Mucosa of descending colon (tissue), 3 donors: ENCODE results near the gene FOCAD. TPM values are rescaled to one million over a fixed set of nuclear protein-coding genes. Genes with fewer than 3 reads are reported as not detected.

Source experiments
- ATAC-seq: fragments of 200-7000 bp; cut with Tn5 transposase; one replicate; pipeline ENCODE4 v1.9.1; 2020; ENCODE audit warnings: mild to moderate bottlenecking, moderate library complexity
- DNase-seq, 3 donors: peaks; one replicate each; pipeline ENCODE4 v3.0.0-alpha.2; 2020
- H3K36me3 ChIP-seq: fragments of 200-600 bp; one replicate; pipeline ENCODE4 v1.8.0; 2021; ENCODE audit warnings: low read depth, mild to moderate bottlenecking
- H3K4me1 ChIP-seq: fragments of 200-600 bp; one replicate; pipeline ENCODE4 v1.8.0; 2021; ENCODE audit warnings: low read depth, mild to moderate bottlenecking
- H3K4me3 ChIP-seq: fragments of 200-600 bp; one replicate; pipeline ENCODE4 v1.8.0; 2021; ENCODE audit warnings: mild to moderate bottlenecking
- H3K9me3 ChIP-seq: fragments of 200-600 bp; one replicate; pipeline ENCODE4 v1.8.0; 2021; ENCODE audit warnings: mild to moderate bottlenecking
- CTCF ChIP-seq: fragments of 200-600 bp; IDR thresholded peaks from one replicate; pipeline ENCODE4 v1.8.0; 2022; ENCODE audit warnings: antibody characterized with exemption, mild to moderate bottlenecking
- intact Hi-C, 2 donors: fragments of 100-400 bp; cut with DNase I in 1 of 2; cut with micrococcal nuclease in 1 of 2; formaldehyde crosslinking; loops; one replicate each; pipeline versions ENCODE4 v1.11.0 to v1.11.1; 2022; cut with DNase I, micrococcal nuclease
- total RNA-seq, 3 donors: library from RNA; stranded (reverse); fragmentation: NEBNext Ultra II Directional in 2 of 3; extraction: Animal tissue kit (Norgen Biotek cat#: 25700) in 2 of 3; gene quantifications; one replicate each; pipeline versions ENCODE4 v1.2.1 to v1.2.4, GENCODE V29; 2021 to 2023
- donor health status: DM: no; HTN: no; CAD: no; lungs with moderate emphysema.
- donor health status: DM: no; HTN: no; CAD: no.
- donor health status: DM: no; HTN: yes; CAD: no.

Gene FOCAD
- total RNA-seq, 3 donors from 2014 or later, result 26.6 to 30.3 (median 26.9) TPM

GRCh38 chr9:21001581-21001980, 317.5 kb downstream of the FOCAD start:
- H3K9me3 ChIP-seq, result peaks cover 2% of the 10 kb centered on the region
- ATAC-seq (no peak), DNase-seq (no peak)
- TF ChIP-seq CTCF, result no peak
- no peak overlapping the region for H3K4me3 ChIP-seq
- H3K36me3 ChIP-seq, result no peaks in the 10 kb centered on the region
- H3K4me1 ChIP-seq, result no peaks in the 10 kb centered on the region
- intact Hi-C loops, result loop anchor here in 1 of 2 donors (10.0 kb wide), 1 partner anchor 63 kb away; no protein-coding TSS in a partner anchor

GRCh38 chr9:21002040-21002439, 318.0 kb downstream of the FOCAD start:
- intact Hi-C loops, result loop anchor here in 1 of 2 donors (10.0 kb wide), 1 partner anchor 63 kb away; no protein-coding TSS in a partner anchor
- Histone ChIP-seq H3K4me3 (no peak overlapping the region), H3K9me3 (peaks cover 2% of the 10 kb centered on the region), H3K36me3 (no peaks in the 10 kb centered on the region), H3K4me1 (no peaks in the 10 kb centered on the region)
- ATAC-seq (no peak), DNase-seq (no peak)
- no peak for TF ChIP-seq CTCF

GRCh38 chr9:21015129-21015815, 331.2 kb downstream of the FOCAD start:
- H3K36me3 ChIP-seq, result no peaks in the 10 kb centered on the region
- intact Hi-C loops, result no loop called here
- H3K9me3 ChIP-seq, result no peaks in the 10 kb centered on the region
- no peaks in the 10 kb centered on the region for H3K4me1 ChIP-seq
- ATAC-seq (no peak), DNase-seq (no peak)
- TF ChIP-seq CTCF, result no peak
- H3K4me3 ChIP-seq, result no peak overlapping the region

GRCh38 chr9:21015995-21016394, 331.9 kb downstream of the FOCAD start:
- intact Hi-C loops, result no loop called here
- no peak for TF ChIP-seq CTCF
- DNase-seq (no peak), ATAC-seq (no peak)
- Histone ChIP-seq H3K36me3 (no peaks in the 10 kb centered on the region), H3K9me3 (no peaks in the 10 kb centered on the region), H3K4me1 (no peaks in the 10 kb centered on the region), H3K4me3 (no peak overlapping the region)

GRCh38 chr9:21016701-21017491, 332.8 kb downstream of the FOCAD start:
- TF ChIP-seq CTCF, result no peak
- intact Hi-C loops, result no loop called here
- H3K4me1 ChIP-seq, result no peaks in the 10 kb centered on the region
- no peak for DNase-seq
- no peaks in the 10 kb centered on the region for H3K36me3 ChIP-seq
- ATAC-seq, result no peak
- H3K9me3 ChIP-seq, result no peaks in the 10 kb centered on the region
- H3K4me3 ChIP-seq, result no peak overlapping the region
